HG02678 (cell line): Measurements from ENCODE around the gene ANO7.

Experiments used
- ATAC-seq: cut with Tn5 transposase; IDR thresholded peaks from one replicate; pipeline ENCODE4 v1.9.1; 2021; ENCODE audit warnings: mild to moderate bottlenecking, moderate library complexity; ENCODE audit not compliant: unreplicated experiment

Gene ANO7

DNA sequence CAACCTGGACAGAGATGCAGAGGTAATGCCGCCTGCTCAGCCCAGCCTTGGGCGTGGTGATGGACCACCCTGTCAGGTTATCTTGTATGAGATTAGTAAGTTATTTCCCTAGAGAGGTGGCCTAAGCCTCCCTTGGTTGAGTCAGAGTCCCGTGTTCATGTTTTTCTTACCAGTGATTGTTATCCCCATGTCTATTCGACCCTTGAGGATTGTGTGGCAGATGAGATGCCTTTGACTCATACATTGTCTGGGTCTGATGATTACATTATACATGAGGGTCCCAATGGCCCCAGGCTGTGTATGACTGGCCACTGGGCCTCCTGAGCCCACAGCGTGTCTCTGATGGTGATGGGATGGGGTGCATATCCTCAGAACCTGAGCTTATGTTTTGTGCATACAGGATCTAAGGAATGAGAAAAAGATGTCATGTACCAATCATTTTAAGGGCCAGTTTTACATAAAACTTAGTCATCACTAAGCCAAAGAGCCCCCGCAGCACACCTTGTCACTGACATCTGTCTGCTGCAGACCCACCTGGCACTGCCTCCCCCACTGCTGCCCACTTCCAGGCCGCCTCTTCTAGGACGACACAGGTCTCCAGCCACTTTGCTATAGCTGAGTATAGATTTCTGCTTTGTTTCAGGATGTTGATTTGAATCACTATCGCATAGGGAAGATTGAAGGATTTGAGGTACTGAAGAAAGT, 30.5 kb upstream of the ANO7 start:
- ATAC-seq: no peak

DNA sequence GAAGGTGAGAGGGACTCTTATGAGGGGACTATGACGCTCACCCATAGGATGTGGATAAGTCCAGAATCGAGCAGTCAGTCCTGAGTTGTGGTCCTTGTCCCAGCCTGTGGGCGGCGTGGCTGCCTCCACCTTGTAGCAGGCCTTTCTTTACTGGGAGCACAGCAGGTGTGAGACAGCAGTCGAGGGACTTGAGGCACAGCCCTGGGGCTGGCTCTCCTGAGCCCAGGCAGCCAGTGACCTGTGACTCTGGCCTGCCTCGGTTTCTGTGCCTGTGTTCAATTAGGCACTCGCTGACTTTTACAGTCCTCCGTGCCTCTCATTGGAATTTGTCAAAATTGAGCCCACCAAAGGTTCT, 30.0 kb upstream of the ANO7 start:
- ATAC-seq: no peak

DNA sequence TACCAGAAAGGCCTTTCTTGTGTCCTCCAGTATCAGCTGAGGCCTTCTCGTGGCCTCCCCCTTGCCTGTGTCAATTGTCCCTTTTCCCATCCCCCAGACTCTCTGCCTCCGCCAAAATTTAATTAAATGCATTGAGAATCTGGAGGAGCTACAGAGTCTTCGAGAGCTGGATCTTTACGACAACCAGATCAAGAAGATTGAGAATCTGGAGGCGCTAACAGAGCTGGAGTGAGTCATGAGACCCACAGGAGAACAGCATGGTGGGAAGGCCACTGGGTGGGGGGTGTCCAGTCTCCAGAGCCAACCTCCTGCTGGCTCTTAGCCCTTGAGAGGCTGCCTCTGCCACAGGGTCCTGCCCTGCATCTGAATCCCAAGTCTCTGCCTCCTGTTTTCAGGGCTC, 29.4 kb upstream of the ANO7 start:
- no peak for ATAC-seq

DNA sequence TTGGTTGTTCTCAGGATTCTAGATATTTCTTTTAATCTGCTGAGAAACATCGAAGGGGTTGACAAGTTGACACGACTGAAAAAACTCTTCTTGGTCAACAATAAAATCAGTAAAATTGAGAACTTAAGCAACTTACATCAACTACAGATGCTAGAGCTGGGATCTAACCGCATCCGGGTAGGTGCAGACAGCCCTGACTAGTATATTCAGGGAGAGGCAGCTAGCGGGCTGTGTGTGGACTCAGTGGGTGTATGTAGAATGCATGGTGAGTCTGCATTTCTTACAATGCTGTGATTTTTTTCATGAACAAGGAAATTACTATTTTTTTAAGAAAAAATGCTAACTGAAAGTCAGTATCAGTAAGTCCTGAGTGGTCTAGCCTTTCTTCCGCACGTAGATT, 28.2 kb upstream of the ANO7 start:
- no peak for ATAC-seq

DNA sequence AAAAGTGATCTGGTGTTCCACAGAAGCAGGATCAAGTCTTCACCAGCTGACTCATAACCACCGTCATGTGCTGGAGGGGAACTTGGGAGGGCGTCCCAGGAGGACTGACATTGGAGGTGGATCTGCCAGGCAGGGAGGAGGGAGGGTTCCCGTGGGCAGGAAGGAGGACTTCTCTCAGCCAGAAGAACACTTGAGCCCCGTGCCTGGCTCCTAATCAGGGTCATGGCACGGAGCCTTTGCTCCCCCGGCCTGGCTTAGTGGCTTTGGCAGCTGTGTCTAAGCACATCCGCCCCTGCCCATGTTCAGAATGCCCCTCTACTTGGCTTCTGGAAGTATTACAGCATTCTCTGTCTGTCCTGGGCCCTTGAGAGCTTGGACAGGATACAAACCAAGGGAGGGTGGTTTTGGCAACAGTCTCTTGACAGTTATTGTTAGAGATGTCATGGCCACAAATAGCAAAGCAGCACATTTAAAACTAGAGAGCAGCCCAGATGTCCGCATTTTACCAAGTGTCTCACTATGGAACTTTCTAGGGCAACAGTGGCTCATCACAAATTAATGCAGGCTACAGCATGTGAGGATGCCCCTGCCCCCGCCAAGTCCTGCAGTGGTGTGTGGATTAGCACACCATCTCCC, 26.7 kb upstream of the ANO7 start:
- ATAC-seq: no peak

DNA sequence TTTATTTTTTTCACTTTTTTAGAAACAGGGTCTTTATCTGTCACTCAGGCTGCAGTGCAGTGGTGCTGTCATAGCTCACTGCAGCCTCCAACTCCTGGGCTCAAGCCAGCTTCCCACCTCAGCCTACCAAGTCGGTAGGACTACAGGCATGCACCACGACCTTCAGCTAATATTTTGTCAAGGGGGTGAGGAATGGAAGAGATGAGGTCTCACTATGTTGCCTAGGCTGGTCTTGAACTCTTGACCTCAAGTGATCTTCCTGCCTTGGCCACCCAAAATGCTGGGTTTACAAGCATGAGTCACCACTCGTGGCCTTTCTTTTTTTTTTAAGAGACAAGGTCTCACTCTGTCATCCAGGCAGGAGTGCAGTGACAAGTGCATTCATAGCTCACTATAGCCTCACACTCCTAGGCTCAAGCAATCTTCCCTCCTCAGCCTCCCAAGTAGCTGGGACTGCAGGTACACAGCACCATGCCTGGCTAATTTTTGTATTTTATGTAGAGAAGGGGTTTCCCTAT, 24.8 kb upstream of the ANO7 start:
- no peak for ATAC-seq

DNA sequence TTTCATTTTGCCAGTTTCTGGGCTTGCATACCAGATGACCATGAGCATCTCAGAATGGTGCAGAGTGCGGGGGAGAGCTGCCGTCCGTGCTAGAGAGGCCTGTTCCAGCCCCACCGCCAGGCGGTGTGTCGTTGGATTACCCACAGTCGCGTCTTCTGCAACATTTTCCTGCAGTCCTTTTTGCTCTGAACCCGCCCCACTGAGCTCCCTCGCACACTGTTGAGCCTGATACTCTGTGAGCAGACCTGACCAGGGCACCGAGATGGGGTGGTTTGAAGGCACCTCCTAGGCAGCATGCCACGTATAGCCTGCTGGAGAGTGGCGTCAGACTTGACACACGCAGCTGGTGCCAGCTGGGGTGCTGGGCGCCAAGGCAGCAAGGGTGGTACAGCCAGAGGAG, 20.1 kb upstream of the ANO7 start:
- ATAC-seq: no peak

DNA sequence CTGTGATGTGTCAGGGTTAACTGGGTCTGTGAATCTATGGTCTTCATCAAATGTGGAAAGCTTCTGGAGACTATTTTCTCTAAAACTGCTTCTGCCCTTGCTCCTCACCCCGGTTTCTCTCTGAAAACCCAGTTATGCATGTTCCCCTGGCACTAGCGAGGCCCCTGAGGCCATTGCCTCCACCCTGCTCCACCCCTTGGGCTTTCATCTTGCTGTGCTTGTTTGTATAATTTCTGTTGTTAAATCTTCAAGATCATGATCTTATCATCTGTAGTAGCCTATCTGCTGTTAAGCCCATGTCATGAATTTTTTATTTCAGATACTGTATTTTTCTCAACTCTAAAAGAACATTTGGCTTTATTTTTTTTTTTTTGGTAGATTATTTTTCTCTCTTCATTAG, 14.9 kb upstream of the ANO7 start:
- ATAC-seq: no peak

DNA sequence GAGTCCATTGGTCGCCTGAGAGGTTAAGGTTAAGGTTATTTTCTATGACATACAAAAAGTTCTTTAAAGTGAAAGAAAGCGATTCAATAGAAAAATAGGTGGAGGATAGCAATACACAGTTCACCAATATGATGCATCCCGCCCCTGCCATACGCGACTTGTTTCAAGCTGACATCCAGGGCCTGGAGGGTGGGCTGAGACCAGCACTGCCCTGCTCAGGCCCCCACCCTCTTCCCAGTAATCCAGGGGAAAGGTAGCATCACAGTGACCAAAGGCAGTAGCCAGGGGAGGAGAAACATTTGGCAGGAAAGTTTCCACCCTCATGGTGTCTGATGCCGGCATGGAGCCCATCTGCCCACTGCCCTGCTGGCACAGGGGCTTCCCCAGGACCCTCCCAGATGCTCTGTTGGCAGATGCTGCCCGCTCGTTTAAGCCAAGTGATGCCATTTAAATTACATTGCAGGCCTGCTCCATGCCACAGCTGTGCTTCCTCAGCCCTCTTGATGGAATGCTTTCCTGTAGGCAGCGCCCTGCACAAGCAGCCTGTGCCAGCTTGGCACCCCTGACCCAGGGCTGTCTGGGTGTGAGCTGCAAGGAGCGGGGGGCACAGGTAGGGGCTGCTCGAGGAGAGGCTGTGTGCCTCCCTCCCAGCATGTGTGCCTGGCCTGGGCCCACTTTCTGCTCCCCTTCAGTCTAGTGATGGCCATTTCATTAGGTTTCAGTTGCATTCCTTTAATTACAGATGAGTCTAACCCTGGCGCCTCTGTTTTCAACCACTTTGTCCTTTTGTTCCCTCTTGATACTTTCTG, 10.7 kb upstream of the ANO7 start:
- ATAC-seq: no peak

DNA sequence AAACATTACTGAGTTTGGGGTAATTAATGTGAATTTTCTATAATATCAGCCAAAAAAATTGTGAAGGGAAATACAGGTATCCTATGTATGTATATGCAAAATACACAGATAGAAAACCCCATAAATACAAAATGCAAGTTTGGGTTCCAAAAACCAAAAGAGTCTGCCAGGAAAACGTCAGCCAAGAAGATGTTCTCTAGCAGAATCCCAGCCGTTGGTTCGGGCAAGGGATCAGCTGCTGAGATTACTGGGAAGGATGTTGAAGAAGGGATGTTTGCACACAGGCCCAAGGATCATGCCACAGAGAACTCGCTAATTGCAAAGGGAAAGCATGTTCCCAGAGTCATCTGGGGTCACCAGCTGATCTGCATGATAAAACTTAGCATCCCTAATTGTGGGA, 9.5 kb upstream of the ANO7 start:
- ATAC-seq: no peak

DNA sequence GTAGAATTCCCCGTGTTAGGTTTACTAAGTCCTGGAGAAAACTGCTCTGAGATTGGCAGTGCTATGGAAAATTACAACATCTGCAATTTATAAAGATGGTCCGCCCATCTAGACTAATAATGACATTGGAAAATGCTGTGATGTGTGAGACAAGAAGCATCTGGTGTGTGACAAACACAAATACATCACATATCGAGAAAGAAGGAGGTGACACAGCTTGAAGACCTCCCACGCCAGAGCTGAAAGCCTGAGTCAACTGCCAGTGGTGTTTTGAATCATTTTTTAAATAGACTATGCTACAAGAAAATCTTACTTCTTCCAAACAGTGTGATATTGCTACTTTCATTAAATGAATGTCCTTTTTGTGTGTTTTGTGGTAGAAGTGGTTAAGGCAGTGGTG, 8.6 kb upstream of the ANO7 start:
- no peak for ATAC-seq

DNA sequence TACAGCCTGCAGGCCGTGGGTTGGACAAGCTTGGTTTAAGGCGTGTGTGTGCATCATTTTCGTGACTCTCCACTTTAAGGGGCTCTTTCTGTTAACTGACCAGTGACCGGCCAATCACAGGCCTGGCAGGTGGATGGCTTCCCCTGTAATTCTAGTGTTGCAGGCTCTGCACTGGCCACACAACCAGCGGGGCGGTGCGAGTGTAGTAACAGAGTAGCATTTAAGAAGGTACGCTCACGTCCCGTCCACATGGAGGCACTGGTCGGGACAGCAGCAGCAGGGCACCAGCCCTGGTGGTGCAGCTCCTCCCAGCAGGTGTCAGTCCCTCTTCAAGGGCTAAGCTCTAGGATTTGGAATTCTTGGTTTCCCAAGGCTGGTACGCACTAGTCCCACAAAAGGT, 8.0 kb upstream of the ANO7 start:
- ATAC-seq: no peak

DNA sequence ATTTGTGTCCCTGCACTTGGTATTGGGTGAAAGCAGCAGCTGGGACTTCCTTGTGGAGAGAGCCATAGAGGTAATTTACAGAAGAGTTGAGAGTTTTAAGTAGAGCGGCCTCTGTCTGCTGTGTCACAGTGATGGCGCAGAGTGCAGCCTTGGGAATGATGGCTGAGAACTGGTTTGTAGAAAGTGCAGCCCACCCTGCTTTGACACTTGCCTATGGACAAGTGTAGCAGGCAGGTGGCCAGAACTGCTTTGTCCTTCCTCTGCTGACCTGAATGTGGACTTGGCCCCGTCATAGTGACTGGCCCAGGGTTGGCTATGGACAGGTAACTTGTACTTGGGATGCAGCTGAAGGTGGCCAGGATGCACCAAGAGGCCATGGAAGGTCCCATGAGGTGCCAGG, 6.4 kb upstream of the ANO7 start:
- no peak for ATAC-seq

DNA sequence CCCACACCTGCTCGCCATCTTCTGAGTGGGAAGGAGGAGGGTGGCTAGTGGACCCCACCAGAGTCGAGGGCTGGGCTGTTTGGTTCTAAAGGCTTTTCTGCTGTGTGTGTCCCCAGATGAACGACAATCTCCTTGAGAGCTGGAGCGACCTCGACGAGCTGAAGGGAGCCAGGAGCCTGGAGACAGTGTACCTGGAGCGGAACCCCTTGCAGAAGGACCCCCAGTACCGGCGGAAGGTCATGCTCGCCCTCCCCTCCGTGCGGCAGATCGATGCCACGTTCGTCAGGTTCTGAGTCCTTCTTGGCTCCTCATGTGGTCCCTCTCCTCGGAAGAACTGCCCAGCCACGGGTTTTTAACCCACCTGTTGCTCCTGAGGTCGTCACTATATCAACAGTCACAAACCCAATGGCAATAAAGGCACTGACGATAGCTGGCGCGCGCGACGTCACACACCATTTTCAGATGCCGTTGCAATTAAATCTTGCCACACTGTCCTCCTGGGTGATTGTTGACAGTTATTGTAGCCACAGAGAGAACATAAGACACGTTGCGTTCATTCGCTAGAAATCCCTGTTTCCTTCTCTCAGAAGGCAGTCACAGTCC, 5.8 kb upstream of the ANO7 start:
- ATAC-seq: no peak

DNA sequence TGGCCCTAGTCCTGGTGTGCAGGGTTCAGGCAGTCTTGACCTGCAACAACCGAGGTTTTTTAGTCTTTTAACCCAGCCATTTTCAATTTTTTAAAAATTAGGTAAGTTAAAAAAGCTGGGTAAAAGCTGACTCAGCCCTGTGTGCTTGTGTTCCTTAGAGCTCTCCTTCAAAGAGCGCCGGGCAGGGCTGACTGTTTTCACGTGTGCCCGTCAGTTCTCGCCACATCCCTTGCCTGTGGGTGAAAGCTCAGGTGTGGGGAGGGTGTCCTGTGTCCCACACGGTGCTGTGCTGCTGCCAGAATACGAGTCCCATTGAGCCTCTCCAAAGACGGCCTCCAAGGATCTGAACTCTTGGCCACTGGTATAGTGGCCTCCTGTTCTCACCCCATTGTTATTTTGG, 5.3 kb upstream of the ANO7 start:
- no peak for ATAC-seq

DNA sequence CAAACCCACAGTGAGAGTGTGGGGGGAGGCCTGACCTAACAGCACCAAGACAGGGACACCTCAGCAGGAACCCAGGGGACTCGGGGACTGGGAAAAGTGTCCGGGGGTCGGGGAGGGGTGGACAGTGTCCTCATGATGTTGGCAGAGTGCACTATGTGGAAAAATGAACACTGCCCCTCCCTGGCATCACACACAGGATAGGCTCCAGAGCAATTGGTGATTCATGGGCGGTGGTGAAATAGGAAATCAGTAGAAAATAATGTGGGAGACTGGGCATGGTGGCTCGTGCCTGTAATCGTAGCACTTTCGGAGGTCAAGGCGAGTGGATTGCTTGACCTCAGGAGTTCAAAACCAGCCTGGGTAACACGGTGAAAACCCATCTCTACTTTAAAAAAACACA, 3.6 kb upstream of the ANO7 start:
- no peak for ATAC-seq

DNA sequence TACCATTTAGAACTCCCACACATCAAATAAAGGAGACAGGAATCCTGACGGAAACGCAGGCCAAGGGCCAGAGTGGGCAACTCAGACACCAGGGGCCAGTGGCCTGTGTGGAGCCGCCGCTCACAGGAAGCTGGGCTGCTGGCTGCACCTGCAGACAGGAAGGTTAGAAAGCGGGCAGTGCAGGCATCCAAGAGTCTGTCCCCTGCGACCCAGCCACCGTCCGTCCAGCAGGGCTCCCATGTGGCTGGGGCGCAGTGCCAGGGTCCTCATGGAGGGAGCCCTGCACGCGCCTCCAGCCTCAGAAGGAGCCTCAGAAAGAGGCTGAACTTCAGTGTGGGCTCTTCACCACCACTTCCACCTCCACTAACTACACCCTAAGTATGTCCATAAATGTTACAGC, 2.5 kb upstream of the ANO7 start:
- ATAC-seq: no peak

DNA sequence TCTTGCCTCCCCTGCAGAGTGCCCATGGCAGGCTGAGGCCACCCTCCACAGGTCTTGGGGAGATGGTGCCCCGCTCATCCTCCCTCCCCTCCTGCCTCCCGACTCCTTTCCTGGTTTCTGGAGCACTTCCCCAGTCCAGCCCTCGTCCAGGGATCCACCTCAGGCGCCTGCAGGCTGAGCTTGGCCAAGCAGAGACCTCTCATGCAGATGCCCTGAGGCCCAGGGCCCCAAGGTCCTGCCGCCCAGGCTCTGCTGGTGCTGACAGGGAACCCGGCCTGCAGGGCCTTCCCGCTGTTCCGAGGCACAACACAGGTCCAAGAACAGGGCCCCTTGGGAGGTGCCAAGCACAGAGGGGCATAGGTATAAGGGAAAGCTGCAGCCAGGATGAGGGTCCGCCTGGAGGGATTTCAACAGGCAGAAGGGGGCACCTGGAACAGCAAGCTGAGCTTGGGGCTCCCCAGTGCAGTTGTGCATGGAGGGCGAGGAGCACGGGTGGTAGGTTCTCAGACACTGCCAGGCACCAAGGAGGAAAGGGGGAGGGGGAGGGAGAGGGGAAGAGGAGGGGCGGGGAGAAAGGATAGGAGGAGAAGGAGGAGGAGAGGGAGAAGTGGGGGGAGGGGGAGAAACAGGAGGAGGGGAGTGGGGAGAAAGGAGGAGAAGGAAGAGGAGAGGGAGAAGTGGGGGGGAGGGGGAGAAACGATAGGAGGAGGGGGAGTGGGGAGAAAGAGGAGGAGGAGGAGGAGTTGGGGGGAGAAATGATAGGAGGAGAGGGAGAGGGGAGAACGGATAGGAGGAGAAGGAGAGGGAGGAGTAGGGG, 1.2 kb upstream of the ANO7 start:
- ATAC-seq: no peak

DNA sequence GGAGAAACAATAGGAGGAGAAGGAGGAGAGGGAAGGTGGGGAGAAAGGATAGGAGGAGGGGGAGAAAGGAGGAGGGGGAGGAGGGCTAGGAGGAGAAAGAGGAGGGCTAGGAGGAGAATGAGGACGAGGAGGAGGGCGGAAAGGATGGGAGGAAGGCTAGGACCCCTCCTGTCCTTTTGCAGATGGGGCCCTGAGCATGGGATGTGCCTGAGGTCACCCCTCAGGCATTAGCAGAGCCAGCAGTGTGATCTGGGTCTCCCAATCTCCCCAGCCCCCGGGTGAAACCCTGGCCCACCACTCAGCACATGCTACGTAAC, 601 bp upstream of the ANO7 start:
- no peak for ATAC-seq

DNA sequence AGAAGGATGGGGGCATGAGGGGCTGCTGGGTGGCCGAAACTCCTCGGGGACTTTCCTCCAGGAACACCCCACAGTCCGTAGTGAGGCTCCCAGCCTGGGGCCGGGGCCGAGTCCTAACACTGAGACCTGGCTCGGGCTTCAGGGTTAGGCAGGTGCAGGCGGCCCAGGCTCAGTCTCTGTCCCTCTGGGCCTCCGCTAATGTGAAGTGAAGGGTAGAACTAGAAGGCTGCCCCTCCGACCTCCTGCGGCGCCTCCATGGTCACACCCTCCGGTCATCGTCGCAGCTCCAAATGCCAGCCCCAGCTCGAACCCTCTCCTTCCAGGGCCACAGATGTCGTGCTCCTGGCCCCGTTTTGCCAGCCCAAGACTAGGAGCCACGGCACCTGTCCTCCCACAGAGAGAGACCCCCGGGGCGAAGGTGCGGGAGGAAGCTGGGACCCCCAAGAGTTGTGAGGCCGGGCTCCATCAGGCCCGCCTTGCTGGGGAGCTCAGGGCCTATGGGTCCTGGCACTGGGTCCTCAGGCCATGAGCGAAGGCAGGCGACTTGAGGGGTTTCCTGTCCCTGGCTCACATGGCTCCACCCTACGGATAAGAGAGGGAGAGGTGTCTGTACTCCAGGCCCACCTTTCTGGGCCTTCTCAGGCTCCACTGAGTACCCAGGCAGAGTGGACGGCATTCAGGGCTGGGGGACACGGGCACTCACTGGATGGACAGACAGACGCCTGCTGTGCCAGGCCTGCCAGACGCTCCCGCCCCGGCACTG, 797 bp downstream of the ANO7 start:
- ATAC-seq: no peak
